Osteocyte (in vitro differentiated cells): ENCODE data around the gene WNT16. TPM values are rescaled to one million over a fixed set of nuclear protein-coding genes. Genes with fewer than 3 reads are reported as not detected.

ENCODE experiments used
- DNase-seq: peaks from one replicate; pipeline ENCODE4 v3.0.0; 2021; ENCODE audit warnings: mixed read lengths; ENCODE audit not compliant: unreplicated experiment; ENCODE audit errors: extremely low spot score
- H3K27ac Mint-ChIP-seq: one replicate; pipeline ENCODE4 v1.8.0; 2021; ENCODE audit warnings: mild to moderate bottlenecking, mixed read lengths; ENCODE audit not compliant: unreplicated experiment
- H3K27me3 Mint-ChIP-seq: one replicate; pipeline ENCODE4 v1.8.0; 2021; ENCODE audit warnings: mixed read lengths; ENCODE audit not compliant: unreplicated experiment
- H3K36me3 Mint-ChIP-seq: one replicate; pipeline ENCODE4 v1.8.0; 2021; ENCODE audit warnings: mixed read lengths; ENCODE audit not compliant: unreplicated experiment
- H3K4me1 Mint-ChIP-seq: one replicate; pipeline ENCODE4 v1.8.0; 2021; ENCODE audit warnings: mixed read lengths; ENCODE audit not compliant: unreplicated experiment
- H3K4me3 Mint-ChIP-seq: one replicate; pipeline ENCODE4 v1.8.0; 2021; ENCODE audit warnings: mild to moderate bottlenecking, moderate library complexity, mixed read lengths; ENCODE audit not compliant: unreplicated experiment
- H3K9me3 Mint-ChIP-seq: one replicate; pipeline ENCODE4 v1.8.0; 2021; ENCODE audit warnings: mixed read lengths; ENCODE audit not compliant: unreplicated experiment
- total RNA-seq: library from RNA; stranded (reverse); gene quantifications from 2 replicates; pipeline ENCODE4 v1.2.1, GENCODE V29; 2021
- TF ChIP-seq, protein P1 (sequence below): fragments of 200-600 bp; sonication (generic); IDR thresholded peaks from 2 replicates; pipeline ENCODE4 v1.5.0; 2021; ENCODE audit warnings: antibody characterized with exemption, mild to moderate bottlenecking, moderate library complexity

Gene WNT16
- total RNA-seq, 1 donor from 2014 or later, result 0.81 TPM

GRCh38 chr7:121344093-121344492, 15.3 kb downstream of the WNT16 start:
- Mint-ChIP-seq H3K4me3 (no peak overlapping the region), H3K4me1 (peaks cover 32% of the 10 kb centered on the region), H3K36me3 (peaks cover 15% of the 10 kb centered on the region), H3K27me3 (no peaks in the 10 kb centered on the region), H3K27ac (peak overlapping the region; percentile 20), H3K9me3 (no peaks in the 10 kb centered on the region)
- no peak for DNase-seq
- TF ChIP-seq, protein P1, sequence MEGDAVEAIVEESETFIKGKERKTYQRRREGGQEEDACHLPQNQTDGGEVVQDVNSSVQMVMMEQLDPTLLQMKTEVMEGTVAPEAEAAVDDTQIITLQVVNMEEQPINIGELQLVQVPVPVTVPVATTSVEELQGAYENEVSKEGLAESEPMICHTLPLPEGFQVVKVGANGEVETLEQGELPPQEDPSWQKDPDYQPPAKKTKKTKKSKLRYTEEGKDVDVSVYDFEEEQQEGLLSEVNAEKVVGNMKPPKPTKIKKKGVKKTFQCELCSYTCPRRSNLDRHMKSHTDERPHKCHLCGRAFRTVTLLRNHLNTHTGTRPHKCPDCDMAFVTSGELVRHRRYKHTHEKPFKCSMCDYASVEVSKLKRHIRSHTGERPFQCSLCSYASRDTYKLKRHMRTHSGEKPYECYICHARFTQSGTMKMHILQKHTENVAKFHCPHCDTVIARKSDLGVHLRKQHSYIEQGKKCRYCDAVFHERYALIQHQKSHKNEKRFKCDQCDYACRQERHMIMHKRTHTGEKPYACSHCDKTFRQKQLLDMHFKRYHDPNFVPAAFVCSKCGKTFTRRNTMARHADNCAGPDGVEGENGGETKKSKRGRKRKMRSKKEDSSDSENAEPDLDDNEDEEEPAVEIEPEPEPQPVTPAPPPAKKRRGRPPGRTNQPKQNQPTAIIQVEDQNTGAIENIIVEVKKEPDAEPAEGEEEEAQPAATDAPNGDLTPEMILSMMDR, result no peak

DNA sequence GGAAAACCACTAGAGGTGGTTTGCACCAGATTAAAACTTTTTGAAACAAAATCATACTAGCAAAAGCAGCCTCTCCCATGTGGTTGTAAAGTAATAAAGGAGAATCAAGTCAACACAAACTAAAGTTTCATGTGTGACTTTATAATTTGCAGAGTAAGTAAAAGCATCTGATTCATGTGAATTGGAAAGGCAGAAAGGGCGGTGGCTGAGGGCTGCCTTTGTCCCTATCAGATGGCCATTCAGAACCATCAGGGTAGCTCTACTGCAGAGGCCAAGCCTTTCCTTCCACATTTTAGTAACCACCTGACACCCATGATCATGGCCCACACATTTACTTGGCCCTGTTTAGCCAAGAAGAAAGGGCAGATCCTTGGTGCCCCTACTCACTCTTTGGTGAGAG, 15.7 kb downstream of the WNT16 start:
- Mint-ChIP-seq H3K27me3 (no peaks in the 10 kb centered on the region), H3K27ac (peak overlapping the region; percentile 20), H3K4me3 (no peak overlapping the region), H3K36me3 (peaks cover 15% of the 10 kb centered on the region), H3K4me1 (peaks cover 32% of the 10 kb centered on the region), H3K9me3 (no peaks in the 10 kb centered on the region)
- no peak for DNase-seq
- TF ChIP-seq, protein P1, result no peak

- no peak overlapping the region for H3K27ac Mint-ChIP-seq
- TF ChIP-seq, protein P1, result peak; percentile 14
- peaks cover 33% of the 10 kb centered on the region for H3K36me3 Mint-ChIP-seq
- H3K27me3 Mint-ChIP-seq, result no peaks in the 10 kb centered on the region
- no peak for DNase-seq
- H3K9me3 Mint-ChIP-seq, result no peaks in the 10 kb centered on the region
- H3K4me3 Mint-ChIP-seq, result no peak overlapping the region
- no peaks in the 10 kb centered on the region for H3K4me1 Mint-ChIP-seq
Observed at GRCh38 chr7:121351682-121352081, 22.9 kb downstream of the WNT16 start.

GRCh38 chr7:121352323-121352722, 23.5 kb downstream of the WNT16 start:
- no peak for DNase-seq
- Mint-ChIP-seq H3K36me3 (peaks cover 33% of the 10 kb centered on the region), H3K4me1 (no peaks in the 10 kb centered on the region), H3K9me3 (no peaks in the 10 kb centered on the region), H3K27me3 (no peaks in the 10 kb centered on the region), H3K27ac (no peak overlapping the region), H3K4me3 (no peak overlapping the region)
- TF ChIP-seq, protein P1, result no peak

- TF ChIP-seq, protein P1, result no peak
- Mint-ChIP-seq H3K27me3 (no peaks in the 10 kb centered on the region), H3K4me3 (no peak overlapping the region), H3K27ac (no peak overlapping the region), H3K36me3 (peaks cover 36% of the 10 kb centered on the region), H3K9me3 (no peaks in the 10 kb centered on the region), H3K4me1 (no peaks in the 10 kb centered on the region)
- no peak for DNase-seq
Observed at GRCh38 chr7:121355574-121355973, 26.8 kb downstream of the WNT16 start.
